Measurements from ENCODE around the gene FAM120B.
"Not testable (repeated sequence)": the region's sequence is repeated elsewhere in the genome, so short reads cannot be mapped to it uniquely, and the experiment has no call there.

FAM120B gene

GRCh38 chr6:170298688-170299087 is 7.9 kb upstream of the FAM120B start:
- DNase-seq (ENCODE audit: low read depth in 2 of 2): no peak

- no peak for DNase-seq (ENCODE audit: low read depth in 2 of 2)
These were observed 5.4 kb upstream of the FAM120B start for GRCh38 chr6:170301184-170301583.

GRCh38 chr6:170305805-170306323 is 694 bp upstream of the FAM120B start:
- no peak for DNase-seq (ENCODE audit: low read depth in 2 of 2)

DNA sequence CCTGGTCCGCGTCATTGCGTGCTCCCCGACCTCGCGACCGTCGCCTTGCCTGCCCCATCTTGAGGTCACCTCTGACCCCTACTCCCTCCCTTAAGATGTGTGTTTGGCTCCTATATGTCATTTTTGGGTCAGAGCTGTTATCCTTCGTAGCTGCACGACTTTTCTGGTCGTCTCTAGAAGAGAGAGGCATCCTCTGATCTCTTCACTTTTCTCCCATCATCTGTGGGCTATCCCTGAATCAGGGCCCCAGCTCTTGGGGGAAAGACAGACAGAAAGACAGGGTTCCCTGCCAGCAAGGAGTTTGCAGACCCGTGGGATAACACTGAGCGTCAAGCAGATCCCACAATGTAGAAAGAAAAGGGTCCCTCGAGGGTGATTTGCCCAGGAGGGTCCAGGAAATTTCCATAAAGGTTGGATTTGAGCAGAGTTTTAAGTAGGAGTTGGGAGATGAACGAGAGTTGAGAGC is 555 bp downstream of the FAM120B start:
- DNase-seq (ENCODE audit: low read depth in 2 of 2): no peak

GRCh38 chr6:170308761-170309160 is 2.2 kb downstream of the FAM120B start:
- no peak for DNase-seq (ENCODE audit: low read depth in 2 of 2)

- no peak for DNase-seq (ENCODE audit: low read depth in 2 of 2)
These were observed 5.1 kb downstream of the FAM120B start for GRCh38 chr6:170311696-170312095.

- no peak for DNase-seq (ENCODE audit: low read depth in 2 of 2)
These were observed 6.3 kb downstream of the FAM120B start for GRCh38 chr6:170312876-170313275.

GRCh38 chr6:170313716-170314295 is 7.2 kb downstream of the FAM120B start:
- no peak for DNase-seq (ENCODE audit: low read depth in 2 of 2)

DNA sequence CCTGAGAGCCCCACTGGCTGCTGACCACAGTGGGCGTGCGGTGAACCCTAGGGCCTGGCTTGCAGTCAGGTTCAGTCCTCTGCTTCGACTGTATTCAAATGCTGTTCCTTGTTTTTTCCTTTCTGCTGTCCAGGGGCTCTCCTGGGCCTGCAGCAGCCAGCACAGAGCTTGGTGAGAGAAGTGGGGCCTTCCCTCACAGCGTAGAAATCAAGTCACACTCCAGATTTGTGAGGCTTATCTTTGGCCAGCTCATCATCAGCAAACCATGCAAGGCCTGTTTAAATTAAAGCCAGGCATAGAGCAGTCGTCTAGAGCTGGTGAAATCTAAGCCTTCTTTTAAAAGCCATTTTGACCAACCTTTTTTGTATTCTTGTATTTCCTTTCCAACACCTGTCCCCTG is 8.4 kb downstream of the FAM120B start:
- no peak for DNase-seq (ENCODE audit: low read depth in 2 of 2)

- no peak for DNase-seq (ENCODE audit: low read depth in 2 of 2)
These were observed 9.5 kb downstream of the FAM120B start for GRCh38 chr6:170316071-170316470.

DNA sequence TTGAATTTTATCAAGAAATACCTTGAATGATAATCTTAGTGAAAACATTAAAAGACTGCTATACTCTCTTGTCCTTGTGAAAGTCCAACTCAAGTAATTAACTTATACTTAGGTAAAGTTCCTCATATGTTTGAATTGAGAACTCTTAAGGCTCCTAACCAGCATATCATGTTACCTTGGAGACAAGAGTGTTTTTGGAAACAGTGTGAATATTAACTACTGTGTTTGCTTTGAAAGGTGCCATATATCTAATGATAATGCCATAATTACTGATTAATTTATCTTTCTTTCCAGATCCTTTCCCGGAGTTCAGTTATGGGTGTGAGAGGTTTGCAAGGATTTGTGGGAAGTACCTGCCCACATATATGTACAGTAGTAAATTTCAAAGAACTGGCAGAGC is 10.5 kb downstream of the FAM120B start:
- no peak for DNase-seq (ENCODE audit: low read depth in 2 of 2)

GRCh38 chr6:170317718-170318117 is 11.2 kb downstream of the FAM120B start:
- no peak for DNase-seq (ENCODE audit: low read depth in 2 of 2)

- DNase-seq (ENCODE audit: low read depth in 2 of 2): no peak
These were observed 22.8 kb downstream of the FAM120B start for GRCh38 chr6:170329321-170329720.

DNA sequence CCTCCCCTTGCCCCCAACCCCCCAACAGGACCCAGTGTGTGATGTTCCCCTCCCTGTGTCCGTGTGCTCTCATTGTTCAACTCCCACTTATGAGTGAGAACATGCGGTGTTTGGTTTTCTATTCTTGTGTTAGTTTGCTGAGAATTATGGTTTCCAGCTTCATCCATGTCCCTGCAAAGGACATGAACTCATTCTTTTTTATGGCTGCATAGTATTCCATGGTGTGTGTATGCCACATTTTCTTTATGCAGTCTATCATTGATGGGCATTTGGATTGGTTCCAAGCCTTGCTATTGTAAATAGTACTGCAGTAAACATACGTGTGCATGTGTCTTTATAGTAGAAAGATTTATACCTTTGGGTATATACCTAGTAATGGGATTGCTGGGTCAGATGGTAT is 28.6 kb downstream of the FAM120B start:
- not testable (repeated sequence) for DNase-seq (ENCODE audit: low read depth in 2 of 2)

DNA sequence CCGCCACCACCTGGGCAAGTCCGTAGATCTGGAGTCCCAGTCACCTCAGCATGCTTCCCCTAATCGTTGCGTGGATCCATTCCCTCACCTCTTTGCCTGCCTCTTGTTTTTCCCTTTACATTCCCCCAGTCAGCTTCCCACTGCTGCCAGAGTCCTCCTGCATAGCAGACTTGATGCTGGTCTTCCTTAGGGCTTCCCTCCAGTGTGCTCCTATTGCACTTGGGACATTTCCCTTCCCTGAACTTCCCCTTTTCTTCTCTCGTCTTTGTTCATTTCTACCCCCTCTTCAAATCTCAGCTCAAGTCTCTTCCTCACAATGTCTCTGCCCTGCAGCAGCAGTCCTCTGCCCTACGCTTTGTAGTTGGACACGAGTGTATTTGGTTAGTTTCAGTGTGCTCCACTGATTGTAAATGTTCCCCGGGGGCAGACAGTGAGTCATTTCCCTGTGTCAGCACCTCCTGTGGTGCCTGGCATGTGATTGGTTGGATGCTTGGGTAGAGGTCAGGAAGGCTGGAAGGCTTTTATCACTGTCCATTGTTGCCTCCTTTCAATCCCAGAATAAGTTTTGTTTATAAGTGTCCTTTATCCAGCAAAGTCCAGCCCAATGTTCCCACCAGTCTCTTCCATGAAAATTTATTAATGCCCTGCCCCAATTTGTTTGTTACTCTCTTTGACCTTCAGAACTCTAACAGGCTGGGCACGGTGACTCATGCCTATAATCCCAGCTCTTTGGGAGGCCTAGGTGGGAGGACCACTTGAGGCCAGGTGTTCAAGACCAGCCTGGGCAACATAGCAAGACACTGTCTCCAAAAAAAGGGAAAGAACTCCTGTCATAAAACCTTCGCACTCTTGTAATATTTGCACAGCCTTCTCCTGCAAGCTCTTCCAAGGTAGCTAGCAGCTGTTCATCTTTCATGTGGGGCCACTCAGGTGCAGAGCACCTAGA is 38.3 kb downstream of the FAM120B start:
- DNase-seq (ENCODE audit: low read depth in 2 of 2): no peak

GRCh38 chr6:170345662-170346061 is 39.1 kb downstream of the FAM120B start:
- DNase-seq (ENCODE audit: low read depth in 2 of 2): no peak

DNA sequence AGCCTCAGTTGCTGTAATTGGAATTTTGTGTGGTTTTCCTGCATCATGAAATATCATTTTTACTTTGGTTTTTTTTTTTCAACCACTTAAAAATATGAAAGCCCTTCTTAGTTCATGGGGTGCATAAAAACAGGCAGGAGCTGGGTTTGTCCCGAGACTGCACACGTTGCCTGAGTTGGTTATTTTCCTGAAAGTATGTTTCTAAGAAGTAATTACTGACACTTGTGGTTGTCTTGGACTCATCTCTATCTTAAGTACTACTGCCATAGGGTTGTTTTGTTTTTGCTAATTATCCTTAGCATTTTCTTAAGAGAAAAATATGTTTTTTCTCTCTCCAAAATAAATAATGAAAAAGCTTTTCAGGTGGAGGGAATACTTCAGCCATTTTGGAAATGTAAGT is 40.1 kb downstream of the FAM120B start:
- no peak for DNase-seq (ENCODE audit: low read depth in 2 of 2)

DNA sequence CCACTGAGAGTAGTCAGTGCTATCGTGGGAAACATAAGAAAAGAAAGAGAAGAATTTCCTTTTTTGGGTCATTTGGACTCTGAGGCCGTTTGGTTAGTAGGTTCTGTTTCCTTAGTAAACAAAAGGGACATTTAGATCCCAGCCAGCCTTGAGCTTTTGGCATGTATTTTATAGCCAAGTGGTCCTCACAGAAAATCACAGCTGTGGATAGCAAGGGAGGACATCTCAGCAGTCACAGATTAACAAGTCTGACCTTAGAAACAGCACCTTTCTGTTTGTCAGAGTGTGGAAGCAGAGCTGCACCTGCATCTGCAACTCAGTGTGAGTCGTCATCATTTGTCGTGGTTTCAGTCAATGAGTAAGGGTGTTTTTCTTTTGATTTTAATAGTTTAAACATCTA is 40.5 kb downstream of the FAM120B start:
- no peak for DNase-seq (ENCODE audit: low read depth in 2 of 2)

DNA sequence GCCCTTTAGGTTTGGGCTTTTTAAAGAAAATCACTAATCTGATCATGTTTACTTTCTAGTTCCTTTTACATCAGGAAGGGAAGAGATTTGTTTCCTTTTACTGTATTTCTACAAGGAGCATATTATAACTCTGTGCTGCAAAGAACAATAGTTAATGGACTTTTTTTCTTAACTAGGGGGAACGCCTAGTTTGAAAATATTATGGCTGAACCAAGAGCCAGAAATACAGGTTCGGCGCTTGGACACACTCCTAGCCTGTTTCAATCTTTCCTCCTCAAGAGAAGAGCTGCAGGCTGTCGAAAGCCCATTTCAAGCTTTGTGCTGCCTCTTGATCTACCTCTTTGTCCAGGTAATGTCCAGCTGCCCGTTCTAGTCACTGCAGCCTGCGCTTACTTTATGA is 41.4 kb downstream of the FAM120B start:
- no peak for DNase-seq (ENCODE audit: low read depth in 2 of 2)

DNA sequence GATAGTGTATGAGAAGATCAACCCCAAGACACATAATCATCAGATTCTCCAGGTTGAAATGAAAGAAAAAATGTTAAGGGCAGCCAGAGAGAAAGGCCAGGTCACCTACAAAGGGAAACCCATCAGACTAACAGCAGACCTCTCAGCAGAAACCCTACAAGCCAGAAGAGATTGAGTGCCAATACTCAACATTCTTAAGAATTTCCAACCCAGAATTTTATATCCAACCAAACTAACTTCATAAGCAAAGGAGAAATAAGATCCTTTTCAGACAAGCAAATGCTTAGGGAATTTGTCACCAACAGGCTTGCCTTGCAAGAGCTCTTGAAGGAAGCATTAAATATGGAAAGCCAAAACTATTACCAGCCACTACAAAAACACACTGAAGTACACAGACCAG is 44.9 kb downstream of the FAM120B start:
- DNase-seq (ENCODE audit: low read depth in 2 of 2): not testable (repeated sequence)

GRCh38 chr6:170355190-170355589 is 48.6 kb downstream of the FAM120B start:
- DNase-seq (ENCODE audit: low read depth in 2 of 2): not testable (repeated sequence)

GRCh38 chr6:170355661-170356060 is 49.1 kb downstream of the FAM120B start:
- no peak for DNase-seq (ENCODE audit: low read depth in 2 of 2)

- DNase-seq (ENCODE audit: low read depth in 2 of 2): no peak
These were observed 51.3 kb downstream of the FAM120B start for GRCh38 chr6:170357812-170358211.
